Umbilical cord (tissue), 2 donors: ENCODE results near the gene VPS26B. TPM values are rescaled to one million over a fixed set of nuclear protein-coding genes. Genes with fewer than 3 reads are reported as not detected.
"Not testable (repeated sequence)": the region's sequence is repeated elsewhere in the genome, so short reads cannot be mapped to it uniquely, and the experiment has no call there.

Source experiments
- DNase-seq: peaks from one replicate; pipeline ENCODE4 v3.0.0-alpha.2; 2015; ENCODE audit warnings: low spot score
- total RNA-seq: library from RNA; depleted of rRNA; stranded (reverse); fragments of >200 nt; gene quantifications from one replicate; pipeline ENCODE4 v1.2.3, GENCODE V29; 2014; ENCODE audit warnings: low replicate concordance; ENCODE audit not compliant: insufficient read depth

Gene VPS26B
- total RNA-seq, 1 donor from 2014 or later = 16.1 TPM

DNA sequence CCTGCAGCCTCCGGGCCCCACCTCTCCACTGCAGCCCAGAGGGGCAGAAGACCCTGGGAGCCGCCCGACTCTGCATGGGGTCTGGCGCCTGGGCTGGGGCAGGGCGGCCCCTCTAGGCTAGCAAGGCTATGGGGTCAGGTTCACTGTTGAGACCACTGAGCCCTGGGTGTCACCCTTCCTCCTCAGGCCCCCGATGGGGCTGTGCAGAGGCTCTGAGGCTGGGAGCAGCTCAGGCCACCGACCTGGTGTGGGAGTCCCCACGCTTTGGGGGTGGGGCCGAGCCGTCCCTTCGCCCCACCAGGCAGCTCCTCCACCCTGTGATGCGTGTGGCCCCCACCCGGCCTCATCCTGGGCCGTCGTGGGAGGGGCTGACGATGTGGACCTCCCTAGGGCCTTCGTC, 57.2 kb downstream of the VPS26B start:
- DNase-seq = not testable (repeated sequence)

DNA sequence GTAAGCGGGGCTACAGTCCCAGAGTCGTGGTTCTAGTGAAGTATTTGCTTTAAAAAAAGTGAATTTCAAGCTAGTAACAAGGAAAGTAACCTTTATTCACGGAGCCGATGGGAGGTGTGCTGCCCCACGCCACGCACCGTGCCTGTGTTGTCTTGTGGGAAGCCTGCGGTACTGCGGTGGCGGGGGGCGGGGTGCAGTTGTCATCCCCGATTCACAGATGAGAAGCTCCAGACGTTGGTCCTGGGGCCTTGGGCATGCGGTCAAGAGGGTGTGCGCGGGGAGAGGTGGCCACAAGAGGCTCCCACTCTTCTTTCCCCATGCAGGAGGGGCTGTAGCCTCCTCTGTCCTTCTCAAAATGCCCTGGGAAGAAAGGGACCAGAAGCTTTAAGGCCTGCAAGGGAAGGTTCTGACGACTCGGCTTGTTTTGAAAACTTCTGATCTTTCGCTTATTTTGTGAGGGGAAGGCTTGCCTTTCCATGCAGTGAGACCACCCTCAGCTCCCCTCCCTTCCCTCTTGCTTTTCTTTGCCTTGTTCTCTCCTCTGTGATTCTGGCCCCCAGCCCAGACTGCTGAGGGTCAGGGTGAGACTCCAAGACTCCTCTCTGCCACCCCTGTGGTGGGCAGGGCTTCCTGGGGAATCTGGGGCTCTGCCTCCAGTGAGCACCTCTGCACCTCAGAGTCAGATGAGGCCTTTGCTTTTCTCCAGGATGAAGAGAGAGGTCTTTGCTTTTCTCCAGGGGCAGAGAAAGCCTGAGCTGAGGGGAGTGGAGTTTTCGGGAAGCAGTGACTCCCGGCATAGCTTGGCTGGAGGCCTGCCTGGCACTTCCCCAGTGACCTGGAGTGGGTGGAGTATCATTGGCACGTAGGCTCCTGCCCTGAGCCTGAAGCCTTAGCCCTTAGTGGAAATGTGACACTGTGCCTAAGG, 57.9 kb downstream of the VPS26B start:
- no peak for DNase-seq

DNA sequence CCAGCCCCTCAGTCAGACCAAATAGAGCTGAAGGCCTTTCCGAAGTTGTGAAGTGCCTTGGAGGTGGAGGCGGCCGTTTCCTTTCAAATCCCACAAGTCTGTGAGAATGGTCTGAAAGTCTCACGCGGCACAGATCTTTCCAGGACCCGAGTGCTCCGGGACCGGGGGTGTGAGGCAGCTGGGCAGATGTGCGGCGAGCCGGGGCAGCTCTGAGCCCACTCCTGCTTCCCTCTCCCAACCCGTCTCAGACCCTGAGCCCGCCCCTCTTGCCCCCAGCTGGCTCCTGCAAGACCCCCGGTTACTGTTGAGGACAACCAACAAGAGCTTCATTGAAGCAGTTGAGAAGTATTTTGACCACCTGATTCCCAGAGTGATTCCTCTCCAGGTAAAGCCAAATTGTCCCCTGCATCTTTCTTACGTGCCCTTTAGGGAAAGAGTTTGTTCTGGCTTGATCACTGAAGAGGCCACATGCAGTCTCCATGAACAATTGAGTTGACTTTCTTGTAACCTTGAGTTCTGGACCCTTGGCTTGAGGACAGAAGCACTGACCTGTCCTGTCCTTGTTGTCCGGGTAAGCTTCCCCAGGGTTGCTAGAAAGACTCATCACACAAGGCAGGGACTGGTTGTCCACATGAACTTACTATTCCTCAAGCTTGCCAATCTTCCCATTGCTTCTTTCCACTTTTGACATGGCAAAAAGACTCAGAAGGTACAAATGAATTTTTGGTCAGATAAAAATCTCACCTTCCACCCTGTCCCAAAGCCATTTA, 59.2 kb downstream of the VPS26B start:
- no peak for DNase-seq

DNA sequence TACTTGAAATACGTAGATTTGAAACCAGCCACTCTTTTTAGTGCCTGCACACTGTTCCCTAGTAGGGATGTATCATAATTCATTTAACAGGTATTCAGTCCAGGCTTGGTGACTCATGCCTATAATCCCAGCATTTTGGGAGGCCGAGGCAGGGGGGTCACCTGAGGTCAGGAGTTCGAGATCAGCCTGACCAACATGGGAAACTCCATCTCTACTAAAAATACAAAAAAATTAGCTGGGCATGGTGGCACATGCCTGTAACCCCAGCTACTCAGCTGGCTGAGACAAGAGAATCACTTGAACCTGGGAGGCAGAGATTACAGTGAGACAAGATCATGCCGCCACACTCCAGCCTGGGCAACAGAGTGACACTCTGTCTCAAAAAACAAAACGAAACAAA, 59.9 kb downstream of the VPS26B start:
- not testable (repeated sequence) for DNase-seq

DNA sequence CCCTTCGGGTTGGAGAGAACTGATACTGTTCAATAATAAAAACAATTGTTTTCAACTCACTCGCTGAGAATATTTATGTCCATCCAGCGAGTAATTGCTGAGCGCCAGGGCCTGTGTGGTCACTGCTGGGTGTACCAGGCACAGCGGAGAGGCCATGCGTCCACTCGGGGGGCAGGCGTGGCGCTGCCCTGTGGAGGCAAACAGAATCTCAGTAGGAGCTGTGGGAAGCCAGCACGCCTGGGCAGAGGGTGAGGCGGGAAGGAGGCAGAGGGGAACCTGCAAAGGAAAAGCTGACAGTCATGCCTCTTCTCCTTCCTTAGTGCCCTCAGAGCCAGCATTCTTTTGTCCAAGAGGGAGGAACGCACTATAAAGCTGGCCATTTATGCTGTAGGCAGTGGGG, 63.1 kb downstream of the VPS26B start:
- no peak for DNase-seq

DNA sequence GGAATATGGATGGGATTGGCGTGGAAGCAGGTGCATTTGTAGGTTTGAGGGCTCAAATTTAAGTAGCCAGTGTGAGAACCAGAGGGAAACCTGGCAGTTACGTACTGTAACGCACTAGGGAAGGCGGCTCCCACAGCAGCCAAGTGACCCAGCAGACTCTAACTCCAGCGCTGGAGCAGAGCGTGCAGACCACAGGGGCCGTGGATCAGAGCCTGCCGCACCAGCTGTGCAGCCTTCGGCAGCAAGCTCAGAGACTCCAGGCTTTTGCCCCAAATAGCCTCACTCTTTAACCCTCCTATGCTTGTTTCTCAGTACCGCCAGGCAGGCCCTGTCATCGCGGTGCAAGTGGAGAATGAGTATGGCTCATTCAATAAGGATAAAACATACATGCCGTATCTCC, 64.0 kb downstream of the VPS26B start:
- DNase-seq = no peak

DNA sequence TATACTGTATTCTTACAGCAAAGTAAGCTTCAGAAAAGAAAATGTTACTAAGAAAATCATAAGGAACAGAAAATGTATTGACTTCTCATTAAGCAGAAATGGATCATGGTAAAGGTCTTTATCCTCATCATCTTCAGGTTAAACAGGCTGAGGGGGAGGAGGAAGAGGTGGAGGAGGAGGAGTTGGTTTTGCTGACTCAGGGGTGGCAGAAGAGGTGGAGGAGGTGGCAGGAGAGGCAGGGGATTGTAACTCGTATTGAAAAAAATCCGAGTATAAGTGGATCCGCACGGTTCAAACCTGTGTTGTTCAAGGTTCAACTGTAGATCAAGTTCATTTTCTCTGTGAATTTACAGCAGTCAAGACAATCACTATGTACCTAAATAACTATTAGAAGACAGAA, 64.7 kb downstream of the VPS26B start:
- no peak for DNase-seq

DNA sequence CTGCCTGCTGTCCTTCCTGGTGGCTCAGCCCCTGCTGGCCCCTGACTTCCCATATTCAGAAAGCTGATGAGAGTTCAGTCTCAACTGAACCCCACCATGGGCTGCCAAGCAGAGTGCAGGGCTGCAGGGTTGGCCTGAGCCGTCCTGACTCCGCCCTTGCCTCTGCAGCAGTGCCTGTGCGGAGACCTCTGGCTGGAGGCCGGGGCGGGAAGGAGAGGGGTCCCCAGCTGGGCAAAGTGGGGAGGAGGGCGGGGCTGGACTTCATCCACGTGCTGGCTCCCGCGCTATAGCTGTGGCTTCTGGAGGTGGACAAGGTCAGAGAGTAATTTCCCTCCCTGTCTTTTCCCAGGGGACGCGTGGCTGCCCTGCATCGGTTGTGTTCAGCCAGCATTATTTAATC, 65.3 kb downstream of the VPS26B start:
- no peak for DNase-seq

DNA sequence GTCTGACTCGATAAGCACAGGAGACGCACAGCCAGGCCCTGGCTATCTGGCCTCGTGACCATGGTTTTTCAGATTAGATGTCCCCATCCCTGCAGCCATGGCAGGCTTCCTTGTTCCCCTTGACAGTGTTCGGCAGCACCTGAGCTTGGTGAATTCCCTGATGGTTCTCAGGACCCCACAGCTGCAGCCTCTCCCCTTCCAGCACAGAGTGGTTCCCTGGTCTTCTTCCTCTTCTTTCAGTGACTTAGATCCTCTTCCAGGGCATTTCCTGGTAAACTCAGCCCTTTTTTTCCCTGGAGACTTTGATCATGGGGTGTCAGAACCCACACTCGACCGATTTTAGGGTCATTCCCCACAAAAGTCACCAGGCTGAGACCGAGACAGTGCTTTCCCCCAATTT, 66.2 kb downstream of the VPS26B start:
- DNase-seq = no peak

DNA sequence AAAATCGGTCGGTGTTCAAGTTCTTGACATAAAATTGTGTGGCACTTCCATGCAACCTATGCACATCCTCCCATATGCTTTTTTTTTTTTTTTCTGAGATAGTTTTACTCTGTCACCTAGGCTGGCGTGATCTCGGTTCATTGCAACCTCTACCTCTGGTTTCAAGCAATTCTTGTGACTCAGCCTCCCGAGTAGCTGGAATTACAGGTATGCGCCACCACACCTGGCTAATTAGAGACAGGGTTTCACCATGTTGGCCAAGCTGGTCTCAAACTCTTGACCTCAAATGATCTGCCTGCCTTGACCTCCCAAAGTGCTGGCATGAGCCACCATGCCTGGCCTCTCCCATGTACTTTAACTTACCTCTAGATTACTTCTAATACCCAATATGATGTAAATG, 66.7 kb downstream of the VPS26B start:
- DNase-seq = no peak

DNA sequence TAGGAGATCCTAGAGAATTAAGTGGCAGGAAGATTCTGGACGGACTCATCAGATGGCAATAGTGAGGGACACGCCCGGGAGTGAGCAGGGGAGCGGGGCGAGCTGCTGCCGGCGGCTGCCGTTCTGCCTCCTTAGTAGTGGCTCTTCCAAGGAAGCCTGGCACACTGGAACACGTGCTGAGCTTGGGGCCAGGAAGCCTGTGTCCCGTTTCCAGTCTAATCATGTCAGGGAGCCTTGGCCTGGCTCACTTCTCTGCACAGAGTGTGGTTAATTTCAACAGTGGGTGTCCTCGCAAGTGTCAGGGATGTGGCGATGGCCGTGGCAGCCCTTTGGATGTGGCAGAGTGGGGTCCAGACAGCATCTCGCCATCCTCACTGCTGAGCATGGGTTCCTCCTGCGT, 68.2 kb downstream of the VPS26B start:
- DNase-seq = no peak

DNA sequence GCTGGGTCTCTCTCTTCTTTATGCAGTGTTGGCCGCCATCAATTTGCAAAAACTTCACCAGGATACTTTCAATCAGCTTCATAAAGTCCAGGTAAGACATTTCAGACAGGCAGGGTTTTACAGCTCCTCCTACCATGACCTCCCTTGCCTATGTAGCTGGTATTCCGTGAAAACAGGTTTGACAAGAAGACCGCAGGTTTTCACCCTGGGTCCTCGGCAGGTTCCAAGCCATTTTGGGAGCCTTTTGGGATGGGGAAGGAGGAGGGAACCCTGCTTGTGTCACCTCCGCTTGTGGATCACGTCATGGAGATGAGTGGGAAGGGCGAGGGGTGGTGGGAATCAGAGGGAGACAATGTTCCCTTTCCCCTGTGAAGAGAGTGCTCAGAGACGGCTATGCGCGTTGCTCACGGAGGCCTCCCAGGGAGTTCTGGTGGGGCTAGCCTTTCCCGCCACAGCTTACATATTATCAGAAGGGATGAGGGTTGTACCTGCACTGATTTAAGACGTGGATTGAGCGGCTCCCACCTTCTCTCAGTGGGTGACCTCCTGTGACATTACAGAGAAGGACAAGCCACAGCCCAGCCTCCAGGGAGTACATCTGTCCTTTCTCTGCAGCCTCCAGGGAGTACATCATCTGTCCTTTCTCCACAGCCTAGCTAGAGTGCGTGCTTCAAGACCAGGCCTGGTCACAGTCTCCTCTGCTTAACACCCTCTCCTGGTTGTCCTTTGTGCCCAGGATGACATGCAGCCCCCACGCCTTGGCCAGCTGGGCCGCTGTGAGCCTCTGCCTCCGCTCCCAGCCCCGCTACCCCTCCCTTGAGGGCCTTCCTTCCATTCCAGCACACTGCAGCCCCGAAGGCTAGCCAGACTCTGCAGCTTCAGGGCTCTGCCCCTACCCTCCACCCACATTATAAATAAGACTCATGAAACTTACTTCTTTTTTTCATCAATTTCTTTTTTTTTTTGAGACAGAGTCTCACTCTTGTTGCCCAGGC, 68.9 kb downstream of the VPS26B start:
- DNase-seq = no peak

DNA sequence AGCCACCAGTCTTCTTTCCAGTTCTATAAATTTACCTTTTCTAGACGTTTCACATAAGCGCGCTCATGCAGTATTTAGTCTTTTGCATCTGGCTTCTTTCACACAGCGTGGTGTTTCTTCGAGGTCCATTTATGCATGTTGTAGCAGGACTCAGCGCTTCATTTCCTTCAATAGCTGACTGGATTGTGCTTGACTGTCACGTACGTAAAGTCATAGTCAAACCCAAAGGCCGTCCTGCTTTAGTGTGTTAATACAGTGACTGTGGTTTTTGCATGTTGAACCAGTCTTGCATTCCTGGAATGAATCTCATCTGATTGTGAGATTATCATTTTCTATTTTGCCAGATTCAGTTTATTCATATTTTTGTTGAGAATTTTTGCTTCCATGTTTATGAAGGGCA, 70.2 kb downstream of the VPS26B start:
- DNase-seq = no peak

Other genes starting within 250 kb of the VPS26B start
- gene JAM3, start 155.6 kb upstream of the VPS26B start, total RNA-seq = 156 TPM
- 16.6 TPM for gene NCAPD3, start 704 bp upstream of the VPS26B start, total RNA-seq
- 40.2 TPM for gene THYN1, start 28.7 kb downstream of the VPS26B start, total RNA-seq
- 8.2 TPM for gene ACAD8, start 28.9 kb downstream of the VPS26B start, total RNA-seq
- gene GLB1L3, start 51.7 kb downstream of the VPS26B start, total RNA-seq = 2.2 TPM
- gene GLB1L2, start 107.3 kb downstream of the VPS26B start, total RNA-seq = 32.3 TPM
- gene B3GAT1, start 187.6 kb downstream of the VPS26B start, total RNA-seq = 2.4 TPM